Ovary (tissue), 3 donors: ENCODE results near the gene NES.

Source experiments
- CTCF ChIP-seq, 3 donors: fragments of 450-650 bp in 2 of 3; fragments of 200-600 bp in 1 of 3; IDR thresholded peaks; one replicate each; pipeline versions ENCODE4 v1.5.1 to v1.8.0; 2016 to 2022; ENCODE audit warnings: antibody characterized with exemption in 3 of 3, mild to moderate bottlenecking in 1 of 3
- EP300 ChIP-seq: sonication (generic); formaldehyde crosslinking; IDR thresholded peaks from one replicate; pipeline ENCODE4 v1.6.1; 2017; ENCODE audit warnings: antibody characterized with exemption
- POLR2A ChIP-seq: fragments of 450-650 bp; IDR thresholded peaks from one replicate; pipeline ENCODE4 v1.6.1; 2017; ENCODE audit warnings: antibody characterized with exemption, mild to moderate bottlenecking, moderate library complexity
- donor health status: DM: no; HTN: no; CAD: no.

GRCh38 chr1:156655151-156655903 is 21.9 kb downstream of the NES start:
- TF ChIP-seq EP300 (no peak), CTCF (IDR thresholded peaks at IDR 0.05) (no peak), POLR2A (no peak)
